GM12892 (cell line): ENCODE data around the gene RER1.

Experiments used
- POLR2A ChIP-seq: IDR thresholded peaks from 2 replicates; pipeline ENCODE4 v1.6.1; 2011; ENCODE audit warnings: low read depth, low read length, control low read depth
- POLR2AphosphoS5 ChIP-seq: IDR thresholded peaks from 2 replicates; pipeline ENCODE4 v1.6.1; 2011; ENCODE audit warnings: low read depth, low read length, control low read depth
- TAF1 ChIP-seq: IDR thresholded peaks from 2 replicates; pipeline ENCODE4 v1.6.1; 2011; ENCODE audit warnings: low read depth, mild to moderate bottlenecking, control low read depth, low read length, borderline replicate concordance

DNA sequence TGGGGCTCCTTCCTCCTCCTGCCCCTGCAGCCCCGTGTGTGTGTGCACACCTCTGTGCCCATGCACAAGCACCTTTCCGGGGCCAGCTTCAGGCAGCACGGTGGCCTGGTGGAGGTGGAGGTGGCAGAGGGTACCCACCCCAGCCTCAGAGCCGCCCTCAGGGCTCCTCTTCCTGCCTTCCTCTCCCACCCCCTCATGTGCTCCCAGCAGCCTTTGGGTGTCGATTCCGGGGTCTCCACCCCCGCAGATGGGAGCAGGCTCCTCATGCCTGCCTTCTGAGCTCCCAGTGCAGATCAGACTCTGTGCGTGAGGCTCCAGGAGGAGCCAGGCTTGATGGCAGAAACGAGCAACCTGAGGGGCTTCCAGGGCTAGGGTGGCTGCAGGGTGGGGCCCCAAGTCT is 55.2 kb downstream of the RER1 start:
- no peak for TF ChIP-seq POLR2AphosphoS5
- TF ChIP-seq POLR2A: no peak
- TF ChIP-seq TAF1: no peak
